ENCODE results near the gene RRP12.
A peak's percentile ranks its signal among the peaks of the same experiment; 100 is the strongest.

The RRP12 gene, protein sequence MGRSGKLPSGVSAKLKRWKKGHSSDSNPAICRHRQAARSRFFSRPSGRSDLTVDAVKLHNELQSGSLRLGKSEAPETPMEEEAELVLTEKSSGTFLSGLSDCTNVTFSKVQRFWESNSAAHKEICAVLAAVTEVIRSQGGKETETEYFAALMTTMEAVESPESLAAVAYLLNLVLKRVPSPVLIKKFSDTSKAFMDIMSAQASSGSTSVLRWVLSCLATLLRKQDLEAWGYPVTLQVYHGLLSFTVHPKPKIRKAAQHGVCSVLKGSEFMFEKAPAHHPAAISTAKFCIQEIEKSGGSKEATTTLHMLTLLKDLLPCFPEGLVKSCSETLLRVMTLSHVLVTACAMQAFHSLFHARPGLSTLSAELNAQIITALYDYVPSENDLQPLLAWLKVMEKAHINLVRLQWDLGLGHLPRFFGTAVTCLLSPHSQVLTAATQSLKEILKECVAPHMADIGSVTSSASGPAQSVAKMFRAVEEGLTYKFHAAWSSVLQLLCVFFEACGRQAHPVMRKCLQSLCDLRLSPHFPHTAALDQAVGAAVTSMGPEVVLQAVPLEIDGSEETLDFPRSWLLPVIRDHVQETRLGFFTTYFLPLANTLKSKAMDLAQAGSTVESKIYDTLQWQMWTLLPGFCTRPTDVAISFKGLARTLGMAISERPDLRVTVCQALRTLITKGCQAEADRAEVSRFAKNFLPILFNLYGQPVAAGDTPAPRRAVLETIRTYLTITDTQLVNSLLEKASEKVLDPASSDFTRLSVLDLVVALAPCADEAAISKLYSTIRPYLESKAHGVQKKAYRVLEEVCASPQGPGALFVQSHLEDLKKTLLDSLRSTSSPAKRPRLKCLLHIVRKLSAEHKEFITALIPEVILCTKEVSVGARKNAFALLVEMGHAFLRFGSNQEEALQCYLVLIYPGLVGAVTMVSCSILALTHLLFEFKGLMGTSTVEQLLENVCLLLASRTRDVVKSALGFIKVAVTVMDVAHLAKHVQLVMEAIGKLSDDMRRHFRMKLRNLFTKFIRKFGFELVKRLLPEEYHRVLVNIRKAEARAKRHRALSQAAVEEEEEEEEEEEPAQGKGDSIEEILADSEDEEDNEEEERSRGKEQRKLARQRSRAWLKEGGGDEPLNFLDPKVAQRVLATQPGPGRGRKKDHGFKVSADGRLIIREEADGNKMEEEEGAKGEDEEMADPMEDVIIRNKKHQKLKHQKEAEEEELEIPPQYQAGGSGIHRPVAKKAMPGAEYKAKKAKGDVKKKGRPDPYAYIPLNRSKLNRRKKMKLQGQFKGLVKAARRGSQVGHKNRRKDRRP (N-terminal part only)

DNA sequence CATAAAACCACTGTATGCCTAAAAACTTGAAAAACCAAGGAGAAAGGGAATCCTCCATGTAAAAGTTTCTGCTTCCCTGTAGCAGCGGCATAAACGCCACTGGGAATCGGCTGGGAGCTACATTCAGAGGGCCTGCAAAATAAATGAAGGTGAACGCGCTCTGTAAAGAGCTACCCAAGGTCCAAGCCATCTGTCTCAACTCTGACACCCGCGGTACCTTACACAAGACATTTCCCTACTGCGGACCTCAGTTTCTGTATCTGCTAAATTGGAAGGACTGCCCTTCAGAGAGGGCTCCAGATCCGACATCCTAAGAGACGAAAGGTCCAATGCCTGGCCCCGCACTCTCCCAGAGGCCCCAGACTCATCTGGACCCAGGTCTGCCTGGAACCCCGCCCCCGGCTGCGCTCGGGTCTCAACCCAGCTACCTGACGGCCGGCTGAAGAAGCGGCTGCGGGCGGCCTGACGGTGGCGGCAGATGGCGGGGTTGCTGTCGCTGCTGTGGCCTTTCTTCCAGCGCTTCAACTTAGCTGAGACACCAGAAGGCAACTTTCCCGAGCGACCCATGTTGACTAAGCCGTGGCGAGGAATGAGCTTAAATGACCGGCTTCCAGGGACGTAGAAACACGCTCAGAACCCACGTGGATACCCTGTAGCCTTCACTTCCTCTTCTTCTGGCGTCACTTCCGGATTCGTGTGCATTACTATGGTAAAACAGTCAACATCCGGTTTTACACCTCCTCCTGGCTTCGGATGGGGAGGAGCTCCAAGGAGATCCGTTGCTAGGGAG lies at the start of gene RRP12:
Gene RRP12, minus strand, starts transcription at position 676 of the 790 bp plus-strand sequence. Its CDS starts 109 bp downstream, at position 567.
- CTCF ChIA-PET: interaction anchor here (0.6 to 6.1 kb wide), 9 partner anchors 8 to 151 kb away, joined by 3 to 48 read pairs (median 4); no protein-coding TSS in a partner anchor
- peak within 1 kb of the TSS; percentile 94 for H3K4me3 ChIP-seq (ENCODE audit: low read depth, low read length)
- DNase-seq (ENCODE audit: low read depth, low spot score): peak; percentile 76
- TF ChIP-seq, protein P1, sequence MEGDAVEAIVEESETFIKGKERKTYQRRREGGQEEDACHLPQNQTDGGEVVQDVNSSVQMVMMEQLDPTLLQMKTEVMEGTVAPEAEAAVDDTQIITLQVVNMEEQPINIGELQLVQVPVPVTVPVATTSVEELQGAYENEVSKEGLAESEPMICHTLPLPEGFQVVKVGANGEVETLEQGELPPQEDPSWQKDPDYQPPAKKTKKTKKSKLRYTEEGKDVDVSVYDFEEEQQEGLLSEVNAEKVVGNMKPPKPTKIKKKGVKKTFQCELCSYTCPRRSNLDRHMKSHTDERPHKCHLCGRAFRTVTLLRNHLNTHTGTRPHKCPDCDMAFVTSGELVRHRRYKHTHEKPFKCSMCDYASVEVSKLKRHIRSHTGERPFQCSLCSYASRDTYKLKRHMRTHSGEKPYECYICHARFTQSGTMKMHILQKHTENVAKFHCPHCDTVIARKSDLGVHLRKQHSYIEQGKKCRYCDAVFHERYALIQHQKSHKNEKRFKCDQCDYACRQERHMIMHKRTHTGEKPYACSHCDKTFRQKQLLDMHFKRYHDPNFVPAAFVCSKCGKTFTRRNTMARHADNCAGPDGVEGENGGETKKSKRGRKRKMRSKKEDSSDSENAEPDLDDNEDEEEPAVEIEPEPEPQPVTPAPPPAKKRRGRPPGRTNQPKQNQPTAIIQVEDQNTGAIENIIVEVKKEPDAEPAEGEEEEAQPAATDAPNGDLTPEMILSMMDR (IDR thresholded peaks at IDR 0.05; ENCODE audit: insufficient read depth, low read length, missing control alignments): peak; percentile 17
- POLR2A ChIA-PET: interaction anchor here (0.6 to 1.2 kb wide), 6 partner anchors 14 to 68 kb away, joined by 3 to 5 read pairs (median 3); no protein-coding TSS in a partner anchor

DNA sequence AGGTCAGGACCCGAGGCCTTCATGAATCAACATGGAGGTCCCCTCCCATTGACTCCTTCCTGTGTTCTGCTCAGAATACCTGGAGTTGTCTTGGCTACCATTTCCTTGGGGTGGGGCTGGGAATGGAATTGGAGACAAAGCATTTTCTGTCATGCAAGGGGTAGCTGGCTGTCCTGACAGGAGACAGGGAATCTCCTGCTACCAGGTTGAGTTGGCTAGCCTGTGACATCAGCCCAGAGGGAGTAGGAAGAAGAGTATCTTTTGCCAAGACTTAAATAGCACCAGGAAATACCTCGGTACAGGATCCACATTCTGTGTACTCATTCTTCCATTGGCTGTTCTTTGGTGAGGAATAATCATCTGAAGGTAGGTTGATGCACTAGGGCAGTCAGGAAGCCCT lies 49.7 kb upstream of the RRP12 start:
- ChIA-PET POLR2A (no interaction called here), CTCF (interaction anchor here (1.3 to 2.1 kb wide), 3 partner anchors 9 to 102 kb away, joined by 3 to 11 read pairs (median 4); no protein-coding TSS in a partner anchor)
- no peak overlapping the region for H3K4me3 ChIP-seq (ENCODE audit: low read depth, low read length)
- no peak for DNase-seq (ENCODE audit: low read depth, low spot score)
- TF ChIP-seq, protein P1 (IDR thresholded peaks at IDR 0.05; ENCODE audit: insufficient read depth, low read length, missing control alignments): no peak

DNA sequence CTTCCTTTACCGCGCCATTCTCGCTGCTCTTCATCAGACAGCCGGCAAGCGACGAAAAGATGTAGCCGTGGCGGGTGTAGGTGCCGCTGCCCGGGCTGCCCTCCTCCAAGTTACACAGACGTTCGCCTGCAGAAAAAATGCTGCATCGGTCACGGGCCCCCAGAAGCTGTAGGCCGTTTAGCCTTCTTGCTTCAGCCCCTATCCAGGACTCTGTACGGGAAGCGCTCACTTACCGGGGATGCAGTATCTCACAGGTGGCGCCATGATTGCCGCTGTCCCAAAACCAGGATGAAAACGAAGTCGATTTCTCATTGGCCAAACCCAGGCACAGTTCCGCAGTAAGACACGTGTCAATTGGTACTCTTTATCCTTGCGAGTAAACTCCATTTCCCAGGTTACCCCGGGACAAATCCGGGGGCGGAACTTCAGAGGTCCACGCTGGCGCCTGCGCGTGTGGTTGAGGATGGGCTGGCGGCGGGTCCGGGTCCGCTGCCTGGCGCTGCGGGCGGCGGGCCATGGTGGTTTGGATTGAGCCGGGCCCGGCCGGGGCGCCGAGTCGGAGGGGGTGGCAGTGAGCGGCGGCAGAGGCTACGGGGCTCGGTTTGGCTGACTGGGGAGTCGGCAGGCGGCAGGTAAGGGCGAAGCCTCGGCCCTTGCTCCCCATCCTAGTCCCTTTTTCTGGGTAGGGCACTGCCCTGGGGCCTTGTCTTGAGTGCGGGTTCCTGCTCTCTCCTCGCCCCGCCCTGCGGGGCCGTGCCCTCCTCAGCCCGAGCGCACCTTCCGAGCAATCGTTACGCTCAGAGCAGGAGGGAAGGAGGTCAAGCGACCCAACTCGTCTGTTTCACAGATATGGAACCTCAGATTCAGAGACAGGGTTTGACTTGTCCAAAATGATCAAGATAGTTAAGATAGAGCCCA lies 44.8 kb upstream of the RRP12 start, which contains the start of the genes EXOSC1 and ZDHHC16:
Gene EXOSC1, minus strand, starts transcription at position 285 of the 918 bp plus-strand sequence. Its CDS starts 21 bp downstream, at position 264.
Gene ZDHHC16, plus strand, starts transcription at position 454 of the 918 bp plus-strand sequence. CDS start 5,501 bp downstream, outside the sequence.
- DNase-seq (ENCODE audit: low read depth, low spot score): peak; percentile 81
- TF ChIP-seq, protein P1 (IDR thresholded peaks at IDR 0.05; ENCODE audit: insufficient read depth, low read length, missing control alignments): no peak
- peak within 1 kb of the TSS; percentile 94 for H3K4me3 ChIP-seq (ENCODE audit: low read depth, low read length)
- CTCF ChIA-PET: interaction anchor here (1.0 to 1.7 kb wide), 5 partner anchors 9 to 107 kb away, joined by 3 to 8 read pairs (median 3); no protein-coding TSS in a partner anchor
- POLR2A ChIA-PET: no interaction called here

DNA sequence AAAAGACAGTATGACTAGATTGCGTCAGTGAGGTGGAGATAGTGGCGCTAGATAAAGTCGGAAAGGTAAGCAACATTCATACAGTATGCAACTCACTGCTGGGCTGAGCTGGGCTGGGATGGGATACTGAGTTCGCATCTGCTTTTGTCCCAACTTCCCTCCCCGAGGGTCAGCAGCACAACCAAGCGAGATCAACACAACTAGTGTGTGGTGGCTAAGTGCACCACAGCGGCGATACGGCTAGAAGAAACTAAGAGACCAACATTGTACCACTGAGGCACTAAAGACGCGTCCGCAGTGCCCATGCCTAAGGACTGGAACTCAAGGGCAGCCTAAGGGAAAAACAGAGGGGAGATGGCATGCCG lies 44.2 kb upstream of the RRP12 start:
- ChIA-PET POLR2A (no interaction called here), CTCF (interaction anchor here (1.0 to 2.1 kb wide), 7 partner anchors 9 to 107 kb away, joined by 3 to 9 read pairs (median 4); no protein-coding TSS in a partner anchor)
- DNase-seq (ENCODE audit: low read depth, low spot score): no peak
- TF ChIP-seq, protein P1 (IDR thresholded peaks at IDR 0.05; ENCODE audit: insufficient read depth, low read length, missing control alignments): no peak
- peak overlapping the region; percentile 94 for H3K4me3 ChIP-seq (ENCODE audit: low read depth, low read length)

Measured in AG04449 (cell line).